Keratinocyte (primary cell): ENCODE results near the gene FABP3. TPM values are rescaled to one million over a fixed set of nuclear protein-coding genes. Genes with fewer than 3 reads are reported as not detected.

Experiments used
- DNase-seq: peaks from one replicate; pipeline ENCODE4 v3.0.0-alpha.2; 2011; ENCODE audit warnings: low read depth, missing footprints, low spot score
- FAIRE-seq: peaks from 2 replicates; lab custom pipeline; 2011; peaks lifted over from hg19 to GRCh38; lab: Jason Lieb, UNC
- H2AFZ ChIP-seq: 2 replicates; pipeline ENCODE4 v1.6.0; 2012; ENCODE audit warnings: low read length, control low read depth, inconsistent platforms; ENCODE audit not compliant: control insufficient read depth
- H3K27ac ChIP-seq: 2 replicates; pipeline ENCODE4 v1.5.1; 2011; ENCODE audit warnings: low read length; ENCODE audit not compliant: control insufficient read depth, insufficient read depth
- H3K27me3 ChIP-seq: 3 replicates; pipeline ENCODE4 v1.6.0; 2011; ENCODE audit warnings: low read length; ENCODE audit not compliant: control insufficient read depth, insufficient read depth; ENCODE audit errors: extremely low read depth
- H3K36me3 ChIP-seq, 2 experiments: 2 replicates in 1 of 2; 3 replicates in 1 of 2; pipeline ENCODE4 v1.5.1; 2011; ENCODE audit warnings: low read length in 2 of 2, mild to moderate bottlenecking in 1 of 2; ENCODE audit not compliant: control insufficient read depth in 2 of 2, insufficient read depth in 2 of 2; ENCODE audit errors: extremely low read depth in 1 of 2
- H3K4me1 ChIP-seq: 3 replicates; pipeline ENCODE4 v1.5.1; 2011; ENCODE audit warnings: low read length; ENCODE audit not compliant: control insufficient read depth, insufficient read depth; ENCODE audit errors: extremely low read depth
- H3K4me2 ChIP-seq: 3 replicates; pipeline ENCODE4 v1.6.0; 2011; ENCODE audit warnings: low read depth, low read length; ENCODE audit not compliant: control insufficient read depth, insufficient read depth; ENCODE audit errors: extremely low read depth
- H3K4me3 ChIP-seq, 3 experiments: fragments of 200-600 bp in 1 of 3; sonication (generic) in 1 of 3; 2 replicates in 2 of 3; 3 replicates in 1 of 3; pipeline ENCODE4 v1.5.1; 2011 to 2016; ENCODE audit warnings: low read length in 3 of 3, mild to moderate bottlenecking in 3 of 3, control low read depth in 2 of 3, inconsistent platforms in 1 of 3, low read depth in 1 of 3, mixed read lengths in 1 of 3, mixed run types in 1 of 3, moderate library complexity in 1 of 3; ENCODE audit not compliant: control insufficient read depth in 2 of 3, insufficient read depth in 2 of 3; ENCODE audit errors: extremely low read depth in 1 of 3
- H3K79me2 ChIP-seq: 2 replicates; pipeline ENCODE4 v1.6.0; 2012; ENCODE audit warnings: low read length; ENCODE audit not compliant: control insufficient read depth, insufficient read depth
- H3K9ac ChIP-seq: 3 replicates; pipeline ENCODE4 v1.6.0; 2011; ENCODE audit warnings: low read length; ENCODE audit not compliant: control insufficient read depth, insufficient read depth; ENCODE audit errors: extremely low read depth
- H3K9me1 ChIP-seq: 3 replicates; pipeline ENCODE4 v1.6.0; 2011; ENCODE audit warnings: low read length; ENCODE audit not compliant: control insufficient read depth, insufficient read depth; ENCODE audit errors: extremely low read depth
- H3K9me3 ChIP-seq: 2 replicates; pipeline ENCODE4 v1.5.1; 2012; ENCODE audit warnings: low read depth, low read length; ENCODE audit not compliant: control insufficient read depth
- H4K20me1 ChIP-seq: 3 replicates; pipeline ENCODE4 v1.6.0; 2011; ENCODE audit warnings: low read length; ENCODE audit not compliant: control insufficient read depth, insufficient read depth; ENCODE audit errors: extremely low read depth
- CTCF ChIP-seq, 3 experiments: IDR thresholded peaks in 1 of 3; conservative IDR thresholded peaks in 1 of 3; optimal IDR thresholded peaks in 1 of 3; 2 replicates in 2 of 3; 3 replicates in 1 of 3; pipeline versions ENCODE3 to v1.5.1; 2011; ENCODE audit warnings: low read length in 3 of 3, mild to moderate bottlenecking in 3 of 3, moderate library complexity in 2 of 3, control low read depth in 1 of 3, inconsistent platforms in 1 of 3; ENCODE audit not compliant: insufficient read depth in 2 of 3; ENCODE audit errors: extremely low read depth in 1 of 3
- EZH2 ChIP-seq: IDR thresholded peaks from one replicate; pipeline ENCODE4 v1.6.1; 2012; ENCODE audit warnings: inconsistent platforms, mild to moderate bottlenecking, low read length, moderate library complexity
- dilution Hi-C: fragments of 300-500 bp; cut with MboI; formaldehyde crosslinking; loops from one replicate; pipeline ENCODE4 v1.7.0; 2020; ENCODE audit warnings: low sequenced_read_pairs; ENCODE audit not compliant: extremely low pct_ligation_motif_present
- polyA plus RNA-seq, 5 experiments: library from polyadenylated mRNA; depleted of rRNA in 3 of 5; stranded (reverse) in 3 of 5; stranded (forward) in 1 of 5; unstranded in 1 of 5; fragments of >200 nt; gene quantifications; 1 replicate in 1 of 5; 2 replicates in 3 of 5; 3 replicates in 1 of 5; pipeline versions ENCODE4 v1.2.1 to v1.2.3, GENCODE V29; 2011 to 2012; ENCODE audit warnings: missing spikeins in 2 of 5, low read depth in 1 of 5, low replicate concordance in 1 of 5

The FABP3 gene
- polyA plus RNA-seq, 1 donor (not counting 4 experiments of a cell fraction or from before 2014, with no cell fraction given), result 0.59 TPM

GRCh38 chr1:31417148-31417547 is 44.3 kb upstream of the FABP3 start:
- no peak overlapping the region for H2AFZ ChIP-seq
- peak overlapping the region; percentile 93 for H3K4me2 ChIP-seq
- H3K79me2 ChIP-seq, result peaks cover 78% of the 10 kb centered on the region
- peaks cover 3% of the 10 kb centered on the region for H3K9me1 ChIP-seq
- peak overlapping the region; percentile 62 for H3K27ac ChIP-seq
- H4K20me1 ChIP-seq, result peaks cover 5% of the 10 kb centered on the region
- H3K36me3 ChIP-seq, result peaks cover 16 to 37% of the 10 kb centered on the region in 2 experiments
- H3K4me3 ChIP-seq, result peak overlapping the region in 2 of 3 experiments; percentile 36 to 40
- dilution Hi-C loops, result no loop called here
- H3K9ac ChIP-seq, result no peak overlapping the region
- TF ChIP-seq CTCF (optimal IDR thresholded peaks at IDR 0.05 in 1 of 3, IDR thresholded peaks at IDR 0.05 in 1 of 3, conservative IDR thresholded peaks at IDR 0.05 in 1 of 3; ENCODE audit: extremely low read depth in 1 of 3, insufficient read depth in 2 of 3, low read length in 3 of 3) (no peak), EZH2 (no peak)
- H3K9me3 ChIP-seq, result no peaks in the 10 kb centered on the region
- H3K4me1 ChIP-seq, result peaks cover 70% of the 10 kb centered on the region
- FAIRE-seq, result peak; percentile 76
- no peaks in the 10 kb centered on the region for H3K27me3 ChIP-seq
- DNase-seq, result no peak

DNA sequence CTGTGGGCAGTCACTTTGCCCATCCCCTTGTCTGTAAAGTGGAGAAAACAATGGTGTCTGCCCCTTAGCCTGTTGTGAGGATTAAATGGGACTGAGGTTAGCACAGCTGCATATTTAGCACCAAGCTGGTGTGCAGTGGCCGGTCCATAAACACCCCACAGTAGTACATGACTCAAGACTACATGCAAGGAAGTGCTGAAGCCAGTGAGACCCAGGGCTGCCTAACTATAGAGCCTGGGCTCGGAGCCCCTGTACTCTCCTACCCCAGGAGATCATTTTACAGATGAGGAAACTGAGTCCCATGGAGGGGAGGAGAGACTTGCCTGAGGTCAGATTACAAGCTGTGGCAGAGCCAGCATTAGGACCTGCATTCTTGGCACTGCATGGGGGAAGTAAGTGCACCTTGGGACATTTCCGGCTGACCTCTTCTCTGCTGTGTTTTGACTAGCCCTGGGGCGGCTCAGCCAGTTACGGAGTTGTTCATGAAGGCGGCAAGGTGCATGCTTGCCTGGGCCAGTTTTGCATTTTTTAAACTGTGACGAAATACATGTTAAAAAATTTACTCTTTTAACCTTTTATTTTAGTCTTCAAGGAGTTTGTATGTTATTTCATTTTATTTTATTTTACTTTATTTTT is 43.3 kb upstream of the FABP3 start:
- Histone ChIP-seq H3K27ac (peak overlapping the region; percentile 83), H3K79me2 (peaks cover 74% of the 10 kb centered on the region), H4K20me1 (peaks cover 5% of the 10 kb centered on the region), H2AFZ (no peak overlapping the region), H3K4me1 (peaks cover 62% of the 10 kb centered on the region), H3K9me1 (peaks cover 3% of the 10 kb centered on the region), H3K4me3 (peak overlapping the region; percentile 1 to 33 (median 7)), H3K27me3 (no peaks in the 10 kb centered on the region), H3K9me3 (no peaks in the 10 kb centered on the region), H3K9ac (peak overlapping the region; percentile 3), H3K4me2 (peak overlapping the region; percentile 93), H3K36me3 (peaks cover 15 to 37% of the 10 kb centered on the region in 2 experiments)
- no peak for DNase-seq
- TF ChIP-seq EZH2 (no peak), CTCF (optimal IDR thresholded peaks at IDR 0.05 in 1 of 3, IDR thresholded peaks at IDR 0.05 in 1 of 3, conservative IDR thresholded peaks at IDR 0.05 in 1 of 3; ENCODE audit: extremely low read depth in 1 of 3, insufficient read depth in 2 of 3, low read length in 3 of 3) (no peak)
- FAIRE-seq, result no peak
- dilution Hi-C loops, result no loop called here
